GM12801 (cell line): ENCODE measurements around the gene AMOT.

Experiments used
- TF ChIP-seq, protein P1 (sequence below): IDR thresholded peaks from one replicate; pipeline ENCODE4 v1.5.1; 2011; ENCODE audit warnings: control low read depth; ENCODE audit not compliant: insufficient read length; ENCODE audit errors: extremely low read depth

AMOT gene

DNA sequence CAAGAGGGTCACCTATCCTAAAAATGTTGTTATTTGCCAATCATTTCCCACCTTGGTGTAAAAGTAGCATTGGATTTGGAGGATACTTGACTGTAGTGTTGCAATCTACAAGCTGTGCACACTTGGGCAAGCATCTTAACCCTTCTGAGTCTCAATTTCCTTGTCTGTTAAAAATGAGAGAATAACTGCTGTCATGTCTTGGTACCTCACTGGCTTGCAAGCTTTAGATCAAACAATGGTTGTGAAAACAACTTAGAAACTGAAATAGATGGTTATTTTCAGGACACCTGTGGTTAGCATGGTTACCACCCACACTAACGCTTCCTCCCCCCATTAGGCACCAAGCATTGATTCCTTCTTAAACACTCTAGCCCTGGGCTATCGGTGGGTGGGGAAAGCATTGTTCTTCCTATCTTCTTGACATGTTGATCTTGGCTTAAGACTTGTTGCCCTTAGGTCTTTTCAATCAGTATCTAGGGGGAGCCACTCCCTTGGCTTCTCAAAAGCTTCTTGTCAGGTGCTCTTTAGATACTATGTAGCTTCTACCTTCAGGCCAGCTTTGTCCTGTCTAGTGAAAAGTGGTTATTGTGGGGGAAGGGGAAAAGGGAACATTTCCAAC lies 10.6 kb upstream of the AMOT start:
- TF ChIP-seq, protein P1, sequence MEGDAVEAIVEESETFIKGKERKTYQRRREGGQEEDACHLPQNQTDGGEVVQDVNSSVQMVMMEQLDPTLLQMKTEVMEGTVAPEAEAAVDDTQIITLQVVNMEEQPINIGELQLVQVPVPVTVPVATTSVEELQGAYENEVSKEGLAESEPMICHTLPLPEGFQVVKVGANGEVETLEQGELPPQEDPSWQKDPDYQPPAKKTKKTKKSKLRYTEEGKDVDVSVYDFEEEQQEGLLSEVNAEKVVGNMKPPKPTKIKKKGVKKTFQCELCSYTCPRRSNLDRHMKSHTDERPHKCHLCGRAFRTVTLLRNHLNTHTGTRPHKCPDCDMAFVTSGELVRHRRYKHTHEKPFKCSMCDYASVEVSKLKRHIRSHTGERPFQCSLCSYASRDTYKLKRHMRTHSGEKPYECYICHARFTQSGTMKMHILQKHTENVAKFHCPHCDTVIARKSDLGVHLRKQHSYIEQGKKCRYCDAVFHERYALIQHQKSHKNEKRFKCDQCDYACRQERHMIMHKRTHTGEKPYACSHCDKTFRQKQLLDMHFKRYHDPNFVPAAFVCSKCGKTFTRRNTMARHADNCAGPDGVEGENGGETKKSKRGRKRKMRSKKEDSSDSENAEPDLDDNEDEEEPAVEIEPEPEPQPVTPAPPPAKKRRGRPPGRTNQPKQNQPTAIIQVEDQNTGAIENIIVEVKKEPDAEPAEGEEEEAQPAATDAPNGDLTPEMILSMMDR, result no peak

DNA sequence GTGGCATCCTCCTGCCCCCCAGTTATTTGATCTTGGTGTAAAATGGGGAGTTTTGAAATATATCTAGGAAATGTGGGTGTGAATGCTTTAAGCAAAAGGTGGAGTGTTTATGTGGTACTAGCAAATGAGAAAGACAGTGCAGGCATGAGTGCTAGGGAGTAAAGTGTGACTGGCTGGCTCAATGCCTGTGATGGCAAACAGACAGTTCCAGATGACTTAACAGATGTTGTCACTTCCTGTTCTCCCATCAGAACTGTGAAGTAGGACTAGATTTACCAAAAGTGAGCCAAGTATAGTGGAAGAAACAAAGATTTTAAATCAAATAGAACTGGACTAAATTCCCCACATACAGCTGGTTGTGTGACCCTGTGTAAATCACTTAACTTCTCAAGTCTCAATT lies 8.4 kb upstream of the AMOT start:
- TF ChIP-seq, protein P1, result no peak

DNA sequence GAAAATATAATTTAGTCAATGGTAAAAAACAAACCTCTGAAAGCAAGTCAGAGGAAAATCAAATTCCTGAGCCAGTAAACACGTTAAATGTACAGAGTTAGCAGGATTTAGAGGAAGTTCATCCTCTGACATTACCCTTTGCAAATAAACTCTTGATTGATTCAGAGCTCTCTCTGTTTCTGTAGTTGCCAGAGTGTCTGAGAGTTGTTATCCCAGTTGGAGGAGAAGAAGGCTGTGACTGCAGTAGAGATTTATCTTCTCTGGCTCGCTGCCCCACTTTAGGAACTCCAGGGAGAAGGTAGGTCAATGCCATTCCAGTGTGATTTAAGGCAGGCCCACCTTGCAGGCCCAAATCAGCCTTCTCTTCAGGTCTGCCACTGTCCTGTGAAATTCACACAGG lies 6.2 kb upstream of the AMOT start:
- TF ChIP-seq, protein P1, result no peak

DNA sequence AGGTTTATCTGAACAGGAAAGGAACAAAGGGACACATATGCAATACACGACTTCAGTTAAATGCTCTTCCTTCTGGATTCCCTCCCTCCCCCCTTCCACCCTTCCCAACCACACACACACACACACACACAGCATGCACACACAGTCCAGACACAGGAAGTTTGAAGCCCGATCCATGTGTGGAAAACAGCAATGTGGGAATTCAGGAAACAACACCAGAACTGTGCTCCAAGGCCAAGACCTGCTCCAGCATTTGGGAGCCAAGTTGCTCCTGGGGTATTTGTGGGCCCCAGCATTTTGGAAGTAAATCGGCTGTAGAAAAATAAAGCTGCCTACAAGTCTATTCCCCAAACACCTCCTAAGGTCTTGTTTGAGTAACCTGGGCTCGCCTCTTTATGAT lies 5.6 kb upstream of the AMOT start:
- TF ChIP-seq, protein P1, result no peak

DNA sequence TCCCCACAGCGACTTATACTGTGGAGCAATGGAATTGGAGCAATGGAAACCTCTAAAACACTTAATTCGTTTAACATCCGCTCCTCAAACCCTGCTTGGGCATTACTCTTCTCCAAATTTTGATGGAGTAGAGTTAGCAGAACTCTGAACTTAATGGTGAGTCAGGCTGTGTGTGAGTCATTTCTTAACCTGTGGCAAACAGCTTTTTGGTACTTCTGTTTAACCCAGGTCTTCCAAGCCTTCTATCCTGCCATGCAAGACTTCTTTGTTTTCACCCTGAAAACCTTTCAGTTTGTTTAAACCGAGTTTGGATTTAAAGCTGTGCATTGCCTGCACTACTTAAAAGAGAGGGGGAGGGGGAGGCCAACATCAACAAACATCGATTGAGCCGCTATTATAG lies 3.6 kb upstream of the AMOT start:
- TF ChIP-seq, protein P1, result no peak

DNA sequence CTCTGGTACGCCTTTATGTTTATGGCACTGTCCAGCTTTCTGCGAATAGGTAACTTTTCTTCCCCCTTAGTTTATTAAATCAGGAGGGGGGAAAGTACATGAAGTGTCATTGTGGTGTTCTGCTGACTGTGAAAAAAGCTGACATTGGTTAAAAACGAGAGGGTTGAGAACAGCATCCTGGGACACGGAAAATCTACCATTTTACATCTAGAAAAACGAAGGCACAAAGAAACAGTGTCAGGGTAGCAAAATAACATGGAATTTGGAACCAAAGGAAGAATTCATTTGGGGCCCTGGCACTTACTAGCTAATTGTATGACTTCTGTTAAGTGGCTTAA lies 1.2 kb upstream of the AMOT start:
- TF ChIP-seq, protein P1, result no peak

DNA sequence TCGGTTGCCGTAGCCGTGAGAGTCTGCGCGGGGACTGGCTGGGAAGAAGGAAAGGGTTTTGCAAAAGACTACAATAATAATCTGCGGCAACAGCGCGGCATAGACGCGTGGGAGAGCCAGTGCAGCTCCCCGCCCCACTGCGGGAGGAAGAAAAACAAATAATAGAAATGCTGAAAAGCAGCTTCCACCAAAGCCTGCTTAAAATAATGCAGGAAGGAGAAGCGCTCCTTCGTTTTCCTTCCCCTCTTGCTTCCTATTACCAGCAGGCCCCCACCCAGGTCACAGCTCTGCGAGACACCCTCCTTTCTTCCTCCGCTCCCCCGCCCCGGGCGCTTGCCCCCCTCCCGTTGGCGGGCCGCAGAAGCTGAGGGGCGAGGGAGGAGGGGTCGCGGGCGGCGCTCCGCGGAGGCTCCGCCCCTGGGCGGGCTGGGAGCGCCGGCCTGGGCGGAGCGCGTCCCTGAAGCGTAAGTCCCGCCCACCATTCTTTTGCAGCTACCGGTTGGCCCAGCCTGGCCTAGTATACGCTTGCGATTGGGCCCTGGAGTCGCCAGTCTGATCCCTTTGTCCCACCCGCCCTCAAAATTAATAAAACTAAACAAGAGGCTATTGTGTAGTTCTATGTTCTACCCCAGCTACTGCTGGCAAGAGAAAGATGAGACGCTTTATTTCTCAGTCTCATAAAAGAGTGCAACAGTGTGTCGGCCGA lies 636 bp upstream of the AMOT start:
- TF ChIP-seq, protein P1, result no peak

DNA sequence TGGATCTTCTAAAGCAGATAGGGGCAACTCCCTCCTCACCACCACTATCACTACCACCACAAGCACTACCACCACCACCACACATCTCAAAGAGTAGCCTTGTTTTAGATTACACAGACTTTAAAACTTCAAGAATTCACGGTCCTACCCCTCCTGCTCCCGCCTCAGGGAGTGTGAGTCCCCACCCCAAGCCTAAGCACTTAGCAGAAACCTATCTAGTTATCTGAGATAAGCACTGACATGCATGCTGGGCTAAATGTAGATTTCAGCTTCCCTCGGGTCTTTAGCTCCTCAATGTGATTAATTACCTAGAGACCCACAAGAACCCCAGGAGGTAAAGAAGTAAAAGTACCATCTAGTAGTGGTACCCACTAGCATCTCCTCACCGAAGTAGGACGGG lies 775 bp downstream of the AMOT start:
- TF ChIP-seq, protein P1, result no peak
